Mesendoderm (in vitro differentiated cells): ENCODE results near the gene PPP1R7.

ENCODE experiments used
- DNase-seq: peaks from one replicate; pipeline ENCODE4 v3.0.0; 2013
- H2AK5ac ChIP-seq: 2 replicates; pipeline ENCODE4 v1.6.1; 2013; ENCODE audit warnings: low read length, inconsistent platforms
- H2BK120ac ChIP-seq: 2 replicates; pipeline ENCODE4 v1.6.1; 2013; ENCODE audit warnings: low read depth, mild to moderate bottlenecking, low read length, moderate library complexity, mixed read lengths
- H2BK15ac ChIP-seq: replicated peaks from 2 replicates; pipeline ENCODE4 v1.6.1; 2013; ENCODE audit warnings: low read depth, mild to moderate bottlenecking, moderate library complexity
- H2BK5ac ChIP-seq: 2 replicates; pipeline ENCODE4 v1.6.1; 2013; ENCODE audit warnings: low read length, inconsistent platforms
- H3K18ac ChIP-seq: 2 replicates; pipeline ENCODE4 v1.6.1; 2013; ENCODE audit warnings: mild to moderate bottlenecking, low read length, mixed read lengths
- H3K23ac ChIP-seq: one replicate; pipeline ENCODE4 v1.6.1; 2013; ENCODE audit warnings: low read length
- H3K27ac ChIP-seq: 2 replicates; pipeline ENCODE4 v1.5.1; 2013; ENCODE audit warnings: low read depth, mild to moderate bottlenecking, inconsistent platforms, low read length, moderate library complexity
- H3K27me3 ChIP-seq: 2 replicates; pipeline ENCODE4 v1.6.1; 2013; ENCODE audit warnings: low read length, control low read depth, mild to moderate bottlenecking, inconsistent platforms; ENCODE audit not compliant: insufficient read depth, poor library complexity
- H3K36me3 ChIP-seq: 2 replicates; pipeline ENCODE4 v1.6.1; 2013; ENCODE audit warnings: low read length, inconsistent platforms; ENCODE audit not compliant: control insufficient read depth, insufficient read depth
- H3K4ac ChIP-seq: one replicate; pipeline ENCODE4 v1.6.1; 2013; ENCODE audit warnings: low read depth, mild to moderate bottlenecking, low read length, moderate library complexity
- H3K4me1 ChIP-seq: 2 replicates; pipeline ENCODE4 v1.6.1; 2013; ENCODE audit warnings: low read depth, low read length, inconsistent platforms; ENCODE audit not compliant: control insufficient read depth
- H3K4me2 ChIP-seq: 2 replicates; pipeline ENCODE4 v1.6.1; 2013; ENCODE audit warnings: low read length
- H3K4me3 ChIP-seq: 2 replicates; pipeline ENCODE4 v1.5.1; 2013; ENCODE audit warnings: mild to moderate bottlenecking, low read length
- H3K56ac ChIP-seq: one replicate; pipeline ENCODE4 v1.6.1; 2013; ENCODE audit warnings: low read length
- H3K79me1 ChIP-seq: 2 replicates; pipeline ENCODE4 v1.6.1; 2013; ENCODE audit warnings: low read length, inconsistent platforms
- H3K79me2 ChIP-seq: 2 replicates; pipeline ENCODE4 v1.6.1; 2013; ENCODE audit warnings: mild to moderate bottlenecking, low read length; ENCODE audit not compliant: control insufficient read depth, insufficient read depth
- H3K9ac ChIP-seq: 2 replicates; pipeline ENCODE4 v1.6.1; 2013; ENCODE audit warnings: low read length, inconsistent platforms
- H4K5ac ChIP-seq: one replicate; pipeline ENCODE4 v1.6.1; 2013; ENCODE audit warnings: low read length
- H4K8ac ChIP-seq: one replicate; pipeline ENCODE4 v1.6.1; 2013; ENCODE audit warnings: low read depth, mild to moderate bottlenecking, control low read depth, low read length, moderate library complexity
- WGBS: extraction: QIAGEN DNeasy Blood & Tissue Kit; methylation state at CpG from one replicate; pipeline ENCODE4 v1.1.7; 2013; ENCODE audit warnings: low lambda C conversion rate, missing lambda C conversion rate; ENCODE audit not compliant: insufficient coverage; ENCODE audit errors: extremely low coverage; 5-methylcytosine and 5-hydroxymethylcytosine counted together

The PPP1R7 gene

GRCh38 chr2:241118737-241119505 is 31.3 kb upstream of the PPP1R7 start:
- no peak overlapping the region for H3K23ac ChIP-seq
- no peak overlapping the region for H2BK120ac ChIP-seq
- no peak overlapping the region for H4K5ac ChIP-seq
- no CpG with 5 or more reads among the region's 24 CpGs for WGBS
- no peaks in the 10 kb centered on the region for H3K79me2 ChIP-seq
- no peak overlapping the region for H3K4me2 ChIP-seq
- H2AK5ac ChIP-seq, result no peak overlapping the region
- peaks cover 3% of the 10 kb centered on the region for H3K36me3 ChIP-seq
- no peak overlapping the region for H2BK5ac ChIP-seq
- no peaks in the 10 kb centered on the region for H3K79me1 ChIP-seq
- H2BK15ac ChIP-seq, result no peak overlapping the region
- H3K18ac ChIP-seq, result no peak overlapping the region
- no peak overlapping the region for H3K27ac ChIP-seq
- H3K27me3 ChIP-seq, result no peaks in the 10 kb centered on the region
- no peak overlapping the region for H4K8ac ChIP-seq
- H3K4me1 ChIP-seq, result no peaks in the 10 kb centered on the region
- no peak overlapping the region for H3K56ac ChIP-seq
- DNase-seq, result no peak
- no peak overlapping the region for H3K4me3 ChIP-seq
- no peak overlapping the region for H3K9ac ChIP-seq
- H3K4ac ChIP-seq, result no peak overlapping the region

DNA sequence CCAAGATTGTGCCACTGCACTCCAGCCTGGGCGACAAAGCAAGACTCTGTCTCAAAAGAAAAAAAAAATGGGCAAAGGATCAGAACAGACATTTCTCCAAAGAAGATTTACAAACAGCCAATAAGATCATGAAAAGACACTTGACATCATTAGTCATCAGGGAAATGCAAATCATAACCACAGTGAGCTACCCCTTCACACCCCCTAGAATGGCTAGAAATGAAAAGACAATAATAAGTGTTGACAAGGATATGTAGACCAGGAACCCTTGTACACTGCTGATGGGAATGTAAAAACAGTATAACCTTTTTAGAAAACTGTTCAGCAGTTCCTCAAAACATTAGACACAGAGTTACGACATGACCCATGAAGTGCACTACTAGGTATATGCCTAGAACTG is 29.8 kb upstream of the PPP1R7 start:
- no peak overlapping the region for H2BK15ac ChIP-seq
- H2BK120ac ChIP-seq, result no peak overlapping the region
- H3K27ac ChIP-seq, result no peak overlapping the region
- no peak overlapping the region for H3K23ac ChIP-seq
- no peak overlapping the region for H3K4me2 ChIP-seq
- H2BK5ac ChIP-seq, result no peak overlapping the region
- H4K5ac ChIP-seq, result no peak overlapping the region
- H3K27me3 ChIP-seq, result no peaks in the 10 kb centered on the region
- no peak overlapping the region for H2AK5ac ChIP-seq
- no peaks in the 10 kb centered on the region for H3K79me1 ChIP-seq
- H3K56ac ChIP-seq, result no peak overlapping the region
- H3K4ac ChIP-seq, result no peak overlapping the region
- no peak for DNase-seq
- H4K8ac ChIP-seq, result no peak overlapping the region
- H3K18ac ChIP-seq, result no peak overlapping the region
- no CpG with 5 or more reads among the region's 2 CpGs for WGBS
- H3K36me3 ChIP-seq, result peaks cover 3% of the 10 kb centered on the region
- H3K4me3 ChIP-seq, result no peak overlapping the region
- no peak overlapping the region for H3K9ac ChIP-seq
- no peaks in the 10 kb centered on the region for H3K4me1 ChIP-seq
- H3K79me2 ChIP-seq, result no peaks in the 10 kb centered on the region

GRCh38 chr2:241121008-241121407 is 29.3 kb upstream of the PPP1R7 start:
- Histone ChIP-seq H3K4me2 (no peak overlapping the region), H4K8ac (no peak overlapping the region), H4K5ac (no peak overlapping the region), H3K18ac (no peak overlapping the region), H3K36me3 (peaks cover 3% of the 10 kb centered on the region), H3K56ac (no peak overlapping the region), H3K79me2 (no peaks in the 10 kb centered on the region), H3K79me1 (no peaks in the 10 kb centered on the region), H3K4ac (no peak overlapping the region), H3K27me3 (no peaks in the 10 kb centered on the region), H3K27ac (no peak overlapping the region), H3K4me3 (no peak overlapping the region), H2BK15ac (no peak overlapping the region), H2AK5ac (no peak overlapping the region), H2BK120ac (no peak overlapping the region), H2BK5ac (no peak overlapping the region), H3K4me1 (no peaks in the 10 kb centered on the region), H3K23ac (no peak overlapping the region), H3K9ac (no peak overlapping the region)
- DNase-seq, result no peak
- no CpG with 5 or more reads among the region's 5 CpGs for WGBS

DNA sequence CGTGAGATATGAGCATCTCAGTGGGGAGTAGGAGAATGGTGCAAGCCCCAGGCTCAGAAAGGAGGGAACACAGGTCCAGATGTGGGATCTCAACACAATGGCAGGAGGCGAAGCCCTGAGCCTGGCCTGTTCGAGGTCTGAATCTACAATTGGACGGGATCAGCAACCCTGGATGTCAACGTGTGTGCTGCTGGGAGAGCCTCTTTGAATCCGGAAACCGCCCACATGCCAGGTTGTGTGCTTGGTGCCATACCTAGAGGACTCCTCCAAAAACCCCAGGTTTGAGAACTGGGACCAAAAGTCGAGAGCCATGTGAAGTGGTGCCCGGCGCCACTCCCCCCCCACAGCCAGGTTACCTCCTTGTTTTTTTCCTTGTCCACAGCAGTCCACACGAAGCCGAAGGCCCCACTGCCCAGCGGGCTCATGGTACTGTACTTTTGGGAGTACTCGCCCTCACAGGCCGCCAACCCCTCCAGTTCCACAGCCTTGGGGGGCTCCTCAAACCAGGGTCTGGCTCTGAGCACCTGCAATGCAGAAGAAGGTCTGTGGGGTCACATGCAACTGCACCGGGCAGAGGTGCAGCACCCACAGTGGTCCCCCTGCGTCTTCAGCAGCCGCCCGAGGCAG is 27.8 kb upstream of the PPP1R7 start:
- Histone ChIP-seq H2BK15ac (no peak overlapping the region), H3K9ac (no peak overlapping the region), H4K8ac (no peak overlapping the region), H3K36me3 (peaks cover 4% of the 10 kb centered on the region), H3K27me3 (no peaks in the 10 kb centered on the region), H4K5ac (no peak overlapping the region), H2BK120ac (no peak overlapping the region), H3K18ac (no peak overlapping the region), H3K56ac (no peak overlapping the region), H3K27ac (no peak overlapping the region), H3K4ac (no peak overlapping the region), H2BK5ac (no peak overlapping the region), H3K23ac (no peak overlapping the region), H3K4me1 (no peaks in the 10 kb centered on the region), H3K4me2 (no peak overlapping the region), H2AK5ac (no peak overlapping the region), H3K4me3 (no peak overlapping the region), H3K79me2 (no peaks in the 10 kb centered on the region), H3K79me1 (no peaks in the 10 kb centered on the region)
- WGBS, result no CpG with 5 or more reads among the region's 19 CpGs
- no peak for DNase-seq

GRCh38 chr2:241123816-241124536 is 26.3 kb upstream of the PPP1R7 start:
- H2BK15ac ChIP-seq, result no peak overlapping the region
- H3K4ac ChIP-seq, result no peak overlapping the region
- H3K27me3 ChIP-seq, result no peaks in the 10 kb centered on the region
- H3K18ac ChIP-seq, result no peak overlapping the region
- H3K27ac ChIP-seq, result no peak overlapping the region
- no CpG with 5 or more reads among the region's 16 CpGs for WGBS
- no peaks in the 10 kb centered on the region for H3K79me1 ChIP-seq
- H3K4me2 ChIP-seq, result no peak overlapping the region
- no peak overlapping the region for H3K9ac ChIP-seq
- no peak overlapping the region for H3K4me3 ChIP-seq
- H4K5ac ChIP-seq, result no peak overlapping the region
- H3K36me3 ChIP-seq, result peaks cover 4% of the 10 kb centered on the region
- no peak for DNase-seq
- H2AK5ac ChIP-seq, result no peak overlapping the region
- no peaks in the 10 kb centered on the region for H3K4me1 ChIP-seq
- H3K56ac ChIP-seq, result no peak overlapping the region
- no peak overlapping the region for H3K23ac ChIP-seq
- H2BK120ac ChIP-seq, result no peak overlapping the region
- no peaks in the 10 kb centered on the region for H3K79me2 ChIP-seq
- H2BK5ac ChIP-seq, result no peak overlapping the region
- H4K8ac ChIP-seq, result no peak overlapping the region
